ENCODE results near the gene PXN. TPM values are rescaled to one million over a fixed set of nuclear protein-coding genes. Genes with fewer than 3 reads are reported as not detected.
"Not testable (repeated sequence)": the region's sequence is repeated elsewhere in the genome, so short reads cannot be mapped to it uniquely, and the experiment has no call there.

Gene PXN
- total RNA-seq, 1 experiment from 2014 or later, result 156 TPM

DNA sequence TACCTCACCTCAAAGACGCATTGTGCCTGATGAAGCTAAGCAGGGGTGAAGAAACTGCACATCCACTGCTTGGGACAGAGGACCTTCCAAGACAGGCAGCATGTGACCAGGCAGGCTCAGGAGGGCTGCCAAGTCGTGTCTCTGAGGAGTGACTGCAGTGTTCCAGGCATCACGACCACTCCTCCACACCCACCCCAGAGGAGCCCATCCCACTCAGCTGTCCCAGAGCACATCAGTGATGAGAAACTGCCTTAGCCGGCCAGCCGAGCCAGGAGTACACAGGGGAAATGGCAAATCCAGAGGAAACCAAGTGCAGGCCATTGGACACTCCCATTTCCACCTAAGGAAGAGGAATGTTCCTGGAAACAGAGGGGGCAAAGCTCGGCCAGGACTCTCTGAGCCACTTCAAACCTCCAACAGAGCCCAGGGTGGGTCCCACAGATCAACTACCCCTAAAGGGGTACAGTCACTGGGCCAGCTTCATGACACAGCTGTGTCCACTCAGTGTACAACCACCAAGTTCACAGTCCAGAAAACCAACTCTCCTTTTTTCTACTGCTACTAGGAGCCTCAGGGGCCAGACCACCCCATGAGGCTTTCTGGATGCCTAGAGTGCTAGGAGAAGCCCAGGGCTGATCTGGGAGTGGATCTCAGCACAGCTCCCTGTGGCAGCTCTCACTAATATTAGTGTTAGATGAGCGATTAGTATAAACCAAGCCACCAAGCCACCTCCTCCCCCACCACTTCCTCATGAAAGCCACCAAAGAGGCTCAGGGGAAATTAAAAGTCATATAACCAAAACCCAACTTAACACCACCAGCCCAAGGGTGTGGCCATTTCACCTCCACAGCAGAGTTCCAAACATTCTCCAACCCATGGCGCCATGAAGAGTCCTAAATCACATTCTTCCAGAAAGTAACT lies 15.4 kb downstream of the PXN start:
- peaks cover 49% of the 10 kb centered on the region for H3K4me1 Mint-ChIP-seq (ENCODE audit: low read depth, unreplicated experiment)
- DNase-seq, result no peak
- H3K4me3 Mint-ChIP-seq (ENCODE audit: low read depth, unreplicated experiment), result no peak overlapping the region
- intact Hi-C loops (cut with micrococcal nuclease; ENCODE audit: unreplicated experiment), result no loop called here
- TF ChIP-seq, protein P1, sequence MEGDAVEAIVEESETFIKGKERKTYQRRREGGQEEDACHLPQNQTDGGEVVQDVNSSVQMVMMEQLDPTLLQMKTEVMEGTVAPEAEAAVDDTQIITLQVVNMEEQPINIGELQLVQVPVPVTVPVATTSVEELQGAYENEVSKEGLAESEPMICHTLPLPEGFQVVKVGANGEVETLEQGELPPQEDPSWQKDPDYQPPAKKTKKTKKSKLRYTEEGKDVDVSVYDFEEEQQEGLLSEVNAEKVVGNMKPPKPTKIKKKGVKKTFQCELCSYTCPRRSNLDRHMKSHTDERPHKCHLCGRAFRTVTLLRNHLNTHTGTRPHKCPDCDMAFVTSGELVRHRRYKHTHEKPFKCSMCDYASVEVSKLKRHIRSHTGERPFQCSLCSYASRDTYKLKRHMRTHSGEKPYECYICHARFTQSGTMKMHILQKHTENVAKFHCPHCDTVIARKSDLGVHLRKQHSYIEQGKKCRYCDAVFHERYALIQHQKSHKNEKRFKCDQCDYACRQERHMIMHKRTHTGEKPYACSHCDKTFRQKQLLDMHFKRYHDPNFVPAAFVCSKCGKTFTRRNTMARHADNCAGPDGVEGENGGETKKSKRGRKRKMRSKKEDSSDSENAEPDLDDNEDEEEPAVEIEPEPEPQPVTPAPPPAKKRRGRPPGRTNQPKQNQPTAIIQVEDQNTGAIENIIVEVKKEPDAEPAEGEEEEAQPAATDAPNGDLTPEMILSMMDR (IDR thresholded peaks at IDR 0.05; ENCODE audit: unreplicated experiment), result no peak
- H3K9me3 Mint-ChIP-seq (ENCODE audit: low read depth, unreplicated experiment), result no peaks in the 10 kb centered on the region
- no TSS peak for BruUV-seq (replicated peaks)
- H3K36me3 Mint-ChIP-seq (ENCODE audit: insufficient read depth, unreplicated experiment), result peaks cover 28% of the 10 kb centered on the region
- no peaks in the 10 kb centered on the region for H3K27me3 Mint-ChIP-seq (ENCODE audit: unreplicated experiment)
- CTCF ChIA-PET, result interaction anchor here (1.2 to 3.0 kb wide), 3 partner anchors 16 to 22 kb away, joined by 4 to 13 read pairs (median 5); partner anchors contain the start of gene PXN
- no peak overlapping the region for H3K27ac Mint-ChIP-seq (ENCODE audit: unreplicated experiment)

DNA sequence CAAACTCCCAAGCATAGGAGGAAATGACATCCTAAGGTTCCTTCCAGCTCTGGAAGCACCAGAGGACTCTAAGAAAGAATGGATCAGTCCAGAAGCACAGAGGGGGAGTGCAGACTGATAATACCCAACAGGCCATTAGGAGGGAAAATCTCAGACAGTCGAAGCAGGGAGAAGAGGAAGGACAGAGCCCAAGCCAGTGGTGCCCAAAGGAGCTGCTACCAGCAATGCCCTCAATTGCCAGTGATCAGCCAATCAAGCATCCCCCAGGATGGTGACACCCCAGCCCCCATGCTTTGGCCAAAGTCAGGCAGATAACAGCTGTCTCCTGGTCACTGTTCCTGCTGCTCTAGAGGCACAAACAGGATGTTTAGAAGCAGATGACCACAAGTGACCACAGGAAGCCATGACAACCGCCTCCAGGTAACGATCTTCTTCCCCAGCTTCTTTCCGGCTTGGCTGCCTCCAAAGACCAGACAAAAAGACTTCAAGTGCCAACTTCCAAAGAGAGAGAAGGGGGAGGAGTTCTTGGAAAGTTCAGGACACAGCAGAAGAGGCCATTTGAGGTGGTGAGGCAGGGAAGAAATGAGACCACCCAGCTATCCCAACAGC lies 16.2 kb downstream of the PXN start:
- no TSS peak for BruUV-seq (replicated peaks)
- no peaks in the 10 kb centered on the region for H3K9me3 Mint-ChIP-seq (ENCODE audit: low read depth, unreplicated experiment)
- TF ChIP-seq, protein P1 (IDR thresholded peaks at IDR 0.05; ENCODE audit: unreplicated experiment), result no peak
- H3K27me3 Mint-ChIP-seq (ENCODE audit: unreplicated experiment), result no peaks in the 10 kb centered on the region
- CTCF ChIA-PET, result interaction anchor here (0.8 to 3.0 kb wide), 5 partner anchors 10 to 22 kb away, joined by 3 to 13 read pairs (median 4); partner anchors contain the start of gene PXN
- DNase-seq, result no peak
- intact Hi-C loops (cut with micrococcal nuclease; ENCODE audit: unreplicated experiment), result no loop called here
- peaks cover 28% of the 10 kb centered on the region for H3K36me3 Mint-ChIP-seq (ENCODE audit: insufficient read depth, unreplicated experiment)
- peak overlapping the region; percentile 67 for H3K27ac Mint-ChIP-seq (ENCODE audit: unreplicated experiment)
- H3K4me1 Mint-ChIP-seq (ENCODE audit: low read depth, unreplicated experiment), result peaks cover 48% of the 10 kb centered on the region
- no peak overlapping the region for H3K4me3 Mint-ChIP-seq (ENCODE audit: low read depth, unreplicated experiment)

DNA sequence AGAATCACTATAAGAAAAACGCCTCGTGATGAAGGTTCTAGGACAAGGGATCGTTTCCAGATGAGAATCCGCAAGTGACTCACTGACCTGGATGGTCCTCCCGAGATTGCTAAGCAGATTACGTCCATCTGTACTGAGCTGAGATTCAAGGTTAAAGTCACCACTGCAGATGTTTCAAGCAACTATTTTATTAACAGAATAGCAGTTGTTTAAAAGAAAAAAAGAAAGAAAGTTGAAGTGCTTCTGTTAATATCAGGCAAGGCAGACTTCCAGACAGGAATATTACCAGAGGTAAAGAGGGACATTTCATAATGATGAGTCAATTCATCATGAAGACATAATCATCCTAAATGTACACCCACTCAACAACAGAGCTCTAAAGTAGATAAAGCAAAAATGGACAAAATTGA lies 17.9 kb downstream of the PXN start:
- Mint-ChIP-seq H3K4me3 (ENCODE audit: low read depth, unreplicated experiment) (no peak overlapping the region), H3K9me3 (ENCODE audit: low read depth, unreplicated experiment) (no peaks in the 10 kb centered on the region), H3K27me3 (ENCODE audit: unreplicated experiment) (no peaks in the 10 kb centered on the region), H3K27ac (ENCODE audit: unreplicated experiment) (peak overlapping the region; percentile 11), H3K36me3 (ENCODE audit: insufficient read depth, unreplicated experiment) (peaks cover 28% of the 10 kb centered on the region), H3K4me1 (ENCODE audit: low read depth, unreplicated experiment) (peaks cover 56% of the 10 kb centered on the region)
- intact Hi-C loops (cut with micrococcal nuclease; ENCODE audit: unreplicated experiment), result no loop called here
- CTCF ChIA-PET, result interaction anchor here (1.5 to 3.0 kb wide), 2 partner anchors 13 to 17 kb away, joined by 3 to 13 read pairs; no protein-coding TSS in a partner anchor
- no TSS peak for BruUV-seq (replicated peaks)
- TF ChIP-seq, protein P1 (IDR thresholded peaks at IDR 0.05; ENCODE audit: unreplicated experiment), result no peak
- DNase-seq, result no peak

DNA sequence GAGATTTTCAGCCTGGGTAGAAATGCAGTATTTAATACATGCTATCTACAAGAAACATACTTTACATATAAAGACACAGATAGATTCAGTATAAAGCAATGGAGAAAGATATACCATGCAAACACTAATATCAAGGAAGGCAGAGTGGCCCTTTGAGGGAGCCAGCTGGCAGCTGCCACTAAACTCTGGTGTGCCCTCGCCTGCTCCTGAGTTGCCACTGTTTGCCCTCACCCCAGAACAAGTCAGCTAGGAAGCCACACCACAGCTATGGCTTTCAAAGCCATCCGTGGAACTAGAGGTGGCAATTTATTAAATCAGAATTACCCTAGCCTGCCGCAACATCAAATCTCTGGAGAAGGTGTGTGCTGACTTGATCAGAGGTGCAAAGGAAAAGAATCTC lies 18.3 kb downstream of the PXN start:
- DNase-seq, result no peak
- intact Hi-C loops (cut with micrococcal nuclease; ENCODE audit: unreplicated experiment), result no loop called here
- no peaks in the 10 kb centered on the region for H3K9me3 Mint-ChIP-seq (ENCODE audit: low read depth, unreplicated experiment)
- H3K4me1 Mint-ChIP-seq (ENCODE audit: low read depth, unreplicated experiment), result peaks cover 55% of the 10 kb centered on the region
- H3K27ac Mint-ChIP-seq (ENCODE audit: unreplicated experiment), result no peak overlapping the region
- no TSS peak for BruUV-seq (replicated peaks)
- TF ChIP-seq, protein P1 (IDR thresholded peaks at IDR 0.05; ENCODE audit: unreplicated experiment), result no peak
- H3K4me3 Mint-ChIP-seq (ENCODE audit: low read depth, unreplicated experiment), result no peak overlapping the region
- no peaks in the 10 kb centered on the region for H3K27me3 Mint-ChIP-seq (ENCODE audit: unreplicated experiment)
- H3K36me3 Mint-ChIP-seq (ENCODE audit: insufficient read depth, unreplicated experiment), result peaks cover 28% of the 10 kb centered on the region
- CTCF ChIA-PET, result interaction anchor here (1.5 to 3.0 kb wide), 2 partner anchors 12 to 16 kb away, joined by 3 to 13 read pairs; no protein-coding TSS in a partner anchor

DNA sequence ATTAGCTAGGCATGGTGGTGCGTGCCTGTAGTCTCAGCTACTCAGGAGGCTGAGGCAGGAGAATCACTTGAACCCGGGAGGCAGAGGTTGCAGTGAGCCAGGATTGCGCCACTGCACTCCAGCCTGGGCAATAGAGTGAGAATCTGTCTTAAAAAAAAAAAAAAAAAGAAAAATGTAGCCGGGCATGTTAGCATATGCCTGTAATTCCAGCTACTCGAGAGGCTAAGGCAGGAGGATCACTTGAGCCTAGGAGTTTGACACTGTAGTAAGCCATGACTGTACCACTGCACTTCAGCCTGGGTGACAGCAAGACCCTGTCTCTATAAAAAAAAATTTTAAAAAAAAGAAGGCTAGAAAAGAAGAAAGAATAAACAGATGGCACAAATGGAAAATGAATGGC lies 18.8 kb downstream of the PXN start:
- CTCF ChIA-PET, result interaction anchor here (0.7 to 3.0 kb wide), 2 partner anchors 15 to 16 kb away, joined by 3 to 13 read pairs; no protein-coding TSS in a partner anchor
- BruUV-seq (replicated peaks); DNase-seq; H3K27ac Mint-ChIP-seq (ENCODE audit: unreplicated experiment); H3K4me3 Mint-ChIP-seq (ENCODE audit: low read depth, unreplicated experiment); H3K9me3 Mint-ChIP-seq (ENCODE audit: low read depth, unreplicated experiment); intact Hi-C loops (cut with micrococcal nuclease; ENCODE audit: unreplicated experiment); H3K27me3 Mint-ChIP-seq (ENCODE audit: unreplicated experiment): not testable (repeated sequence)
- H3K4me1 Mint-ChIP-seq (ENCODE audit: low read depth, unreplicated experiment), result peaks cover 54% of the 10 kb centered on the region
- H3K36me3 Mint-ChIP-seq (ENCODE audit: insufficient read depth, unreplicated experiment), result peaks cover 28% of the 10 kb centered on the region

Data from Calu3 (cell line).